Renal pelvis (tissue), 3 donors: Measurements from ENCODE around the gene TAGAP. TPM values are rescaled to one million over a fixed set of nuclear protein-coding genes. Genes with fewer than 3 reads are reported as not detected.

Source experiments
- polyA plus RNA-seq, 3 donors: library from polyadenylated mRNA; unstranded; fragments of 120-200 nt; gene quantifications; one replicate each; pipeline ENCODE4 v1.2.1, GENCODE V29; 2013; ENCODE audit not compliant: insufficient read length in 3 of 3

The TAGAP gene
- polyA plus RNA-seq, 3 donors = 0.58 to 0.71 (median 0.64) TPM

Other genes starting within 250 kb of the TAGAP start
- gene EZR, start 225.6 kb downstream of the TAGAP start, polyA plus RNA-seq = 100 to 1,000 TPM; 256 to 292 (median 274) TPM
- 10 to 100 TPM; 14.2 to 22.6 (median 17.8) TPM for gene RSPH3, start 44.8 kb downstream of the TAGAP start, polyA plus RNA-seq
- gene FNDC1, start 124.4 kb upstream of the TAGAP start, polyA plus RNA-seq = 1 to 10 TPM; 4.2 to 9.7 (median 9.4) TPM